ENCODE data around the gene NDUFB10. TPM values are rescaled to one million over a fixed set of nuclear protein-coding genes. Genes with fewer than 3 reads are reported as not detected.

NDUFB10 gene
- total RNA-seq, 2 experiments from 2014 or later, result 141 to 147 TPM

- Mint-ChIP-seq H3K27ac (peak within 1 kb of the TSS; percentile 96), H3K27me3 (ENCODE audit: low read depth) (no peaks in the 10 kb centered on the region), H3K9me3 (ENCODE audit: insufficient read depth) (no peaks in the 10 kb centered on the region), H3K36me3 (ENCODE audit: low read depth) (peaks cover 36% of the 10 kb centered on the region), H3K4me3 (peak within 1 kb of the TSS; percentile 96), H3K4me1 (ENCODE audit: low read depth) (peaks cover 42% of the 10 kb centered on the region)
- ChIA-PET POLR2A (interaction anchor here (1.1 to 4.3 kb wide), 5 partner anchors 10 to 139 kb away, joined by 3 to 44 read pairs (median 14); partner anchors contain the start of genes FAHD1, MSRB1 and SYNGR3), CTCF (interaction anchor here (1.1 to 1.7 kb wide), 2 partner anchors 18 to 37 kb away, joined by 4 read pairs; partner anchors contain the start of gene GFER)
- ATAC-seq, result no peak
- DNase-seq, result no peak
Measured at GRCh38 chr16:1966460-1966859, 7.1 kb downstream of the NDUFB10 start, which contains the start of gene RNF151. Gene RNF151, plus strand, starts transcription at chr16:1966856. Its CDS starts 26 bp downstream, at chr16:1966882.

- H3K4me1 Mint-ChIP-seq (ENCODE audit: low read depth), result peaks cover 41% of the 10 kb centered on the region
- no peak for ATAC-seq
- H3K27ac Mint-ChIP-seq, result no peak overlapping the region
- DNase-seq, result no peak
- no peaks in the 10 kb centered on the region for H3K9me3 Mint-ChIP-seq (ENCODE audit: insufficient read depth)
- H3K4me3 Mint-ChIP-seq, result no peak overlapping the region
- CTCF ChIA-PET, result no interaction called here
- peaks cover 18% of the 10 kb centered on the region for H3K36me3 Mint-ChIP-seq (ENCODE audit: low read depth)
- H3K27me3 Mint-ChIP-seq (ENCODE audit: low read depth), result no peaks in the 10 kb centered on the region
- POLR2A ChIA-PET, result no interaction called here
Measured at GRCh38 chr16:1968146-1968953, 9.0 kb downstream of the NDUFB10 start.

GRCh38 chr16:1971796-1972489, 12.6 kb downstream of the NDUFB10 start, which contains the start of gene TBL3:
Gene TBL3, plus strand, starts transcription at chr16:1972053. Its CDS starts 112 bp downstream, at chr16:1972165.
- ATAC-seq, result peak; percentile 92
- H3K36me3 Mint-ChIP-seq (ENCODE audit: low read depth), result peaks cover 10% of the 10 kb centered on the region
- H3K27ac Mint-ChIP-seq, result peak within 1 kb of the TSS; percentile 97
- no peaks in the 10 kb centered on the region for H3K9me3 Mint-ChIP-seq (ENCODE audit: insufficient read depth)
- DNase-seq, result peak; percentile 98
- H3K4me3 Mint-ChIP-seq, result peak within 1 kb of the TSS; percentile 94
- H3K27me3 Mint-ChIP-seq (ENCODE audit: low read depth), result no peaks in the 10 kb centered on the region
- ChIA-PET CTCF (interaction anchor here (0.8 to 1.6 kb wide), 3 partner anchors 11 to 169 kb away, joined by 3 to 5 read pairs (median 4); no protein-coding TSS in a partner anchor), POLR2A (interaction anchor here (0.6 to 3.3 kb wide), 12 partner anchors 9 to 997 kb away, joined by 3 to 19 read pairs (median 5); partner anchors contain the start of genes GFER, MSRB1, NDUFB10 and NOXO1)
- H3K4me1 Mint-ChIP-seq (ENCODE audit: low read depth), result peaks cover 30% of the 10 kb centered on the region

GRCh38 chr16:1972490-1972877, 13.1 kb downstream of the NDUFB10 start:
- POLR2A ChIA-PET, result interaction anchor here (0.6 to 3.3 kb wide), 8 partner anchors 8 to 275 kb away, joined by 3 to 19 read pairs (median 6); partner anchors contain the start of genes GFER, NDUFB10, NOXO1 and TRAF7
- H3K9me3 Mint-ChIP-seq (ENCODE audit: insufficient read depth), result no peaks in the 10 kb centered on the region
- ATAC-seq, result peak; percentile 10
- H3K27ac Mint-ChIP-seq, result peak overlapping the region; percentile 97
- peaks cover 30% of the 10 kb centered on the region for H3K4me1 Mint-ChIP-seq (ENCODE audit: low read depth)
- CTCF ChIA-PET, result interaction anchor here (1.3 to 1.6 kb wide), 2 partner anchors 32 to 168 kb away, joined by 4 to 5 read pairs; no protein-coding TSS in a partner anchor
- H3K36me3 Mint-ChIP-seq (ENCODE audit: low read depth), result peaks cover 10% of the 10 kb centered on the region
- H3K27me3 Mint-ChIP-seq (ENCODE audit: low read depth), result no peaks in the 10 kb centered on the region
- H3K4me3 Mint-ChIP-seq, result peak overlapping the region; percentile 94
- no peak for DNase-seq

- Mint-ChIP-seq H3K36me3 (ENCODE audit: low read depth) (peaks cover 15% of the 10 kb centered on the region), H3K4me3 (peak overlapping the region; percentile 12), H3K4me1 (ENCODE audit: low read depth) (peaks cover 30% of the 10 kb centered on the region), H3K27ac (peak overlapping the region; percentile 43), H3K9me3 (ENCODE audit: insufficient read depth) (no peaks in the 10 kb centered on the region), H3K27me3 (ENCODE audit: low read depth) (no peaks in the 10 kb centered on the region)
- CTCF ChIA-PET, result no interaction called here
- POLR2A ChIA-PET, result interaction anchor here (0.6 to 1.3 kb wide), 2 partner anchors 9 to 273 kb away, joined by 3 to 5 read pairs; partner anchors contain the start of gene RPS2
- no peak for DNase-seq
- ATAC-seq, result no peak
Measured at GRCh38 chr16:1973461-1974156, 14.3 kb downstream of the NDUFB10 start.

DNA sequence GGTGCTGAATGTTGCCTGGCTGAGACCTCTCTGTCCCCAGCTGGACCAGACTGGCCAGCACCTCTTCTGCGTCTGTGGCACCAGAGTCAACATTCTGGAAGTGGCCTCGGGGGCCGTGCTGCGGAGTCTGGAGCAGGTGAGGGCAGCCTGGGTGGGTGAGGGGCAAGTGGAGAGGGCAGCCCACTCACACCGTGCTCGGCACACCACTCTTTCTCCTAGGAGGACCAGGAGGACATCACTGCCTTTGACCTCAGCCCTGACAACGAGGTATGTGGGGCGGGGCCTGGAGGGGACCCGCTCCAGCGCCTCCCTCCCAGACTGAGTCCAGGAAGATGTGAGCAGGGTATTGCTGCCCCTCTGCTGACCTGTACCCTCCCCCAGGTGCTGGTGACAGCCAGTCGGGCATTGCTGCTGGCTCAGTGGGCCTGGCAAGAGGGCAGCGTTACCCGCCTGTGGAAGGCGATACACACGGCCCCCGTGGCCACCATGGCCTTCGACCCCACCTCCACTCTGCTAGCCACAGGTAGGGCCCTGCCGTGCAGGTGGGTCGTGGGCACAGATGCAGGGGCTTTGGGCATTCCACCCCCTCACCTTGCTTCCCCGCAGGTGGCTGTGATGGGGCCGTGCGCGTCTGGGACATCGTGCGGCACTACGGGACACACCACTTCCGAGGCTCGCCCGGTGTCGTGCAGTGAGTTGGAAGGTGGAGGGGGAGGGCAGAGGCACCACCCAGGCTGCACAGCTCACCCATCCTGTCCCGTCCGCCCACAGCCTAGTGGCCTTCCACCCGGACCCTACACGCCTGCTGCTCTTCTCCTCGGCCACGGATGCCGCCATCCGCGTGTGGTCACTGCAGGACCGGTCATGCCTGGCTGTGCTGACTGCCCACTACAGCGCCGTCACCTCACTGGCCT, 15.1 kb downstream of the NDUFB10 start:
- peaks cover 30% of the 10 kb centered on the region for H3K4me1 Mint-ChIP-seq (ENCODE audit: low read depth)
- H3K9me3 Mint-ChIP-seq (ENCODE audit: insufficient read depth), result no peaks in the 10 kb centered on the region
- DNase-seq (no peak), ATAC-seq (no peak)
- CTCF ChIA-PET, result no interaction called here
- H3K27ac Mint-ChIP-seq, result no peak overlapping the region
- H3K36me3 Mint-ChIP-seq (ENCODE audit: low read depth), result peaks cover 17% of the 10 kb centered on the region
- POLR2A ChIA-PET, result interaction anchor here (1.3 to 4.2 kb wide), 2 partner anchors 10 kb away, joined by 5 to 31 read pairs; partner anchors contain the start of gene RPS2
- no peaks in the 10 kb centered on the region for H3K27me3 Mint-ChIP-seq (ENCODE audit: low read depth)
- peak overlapping the region; percentile 12 for H3K4me3 Mint-ChIP-seq

DNA sequence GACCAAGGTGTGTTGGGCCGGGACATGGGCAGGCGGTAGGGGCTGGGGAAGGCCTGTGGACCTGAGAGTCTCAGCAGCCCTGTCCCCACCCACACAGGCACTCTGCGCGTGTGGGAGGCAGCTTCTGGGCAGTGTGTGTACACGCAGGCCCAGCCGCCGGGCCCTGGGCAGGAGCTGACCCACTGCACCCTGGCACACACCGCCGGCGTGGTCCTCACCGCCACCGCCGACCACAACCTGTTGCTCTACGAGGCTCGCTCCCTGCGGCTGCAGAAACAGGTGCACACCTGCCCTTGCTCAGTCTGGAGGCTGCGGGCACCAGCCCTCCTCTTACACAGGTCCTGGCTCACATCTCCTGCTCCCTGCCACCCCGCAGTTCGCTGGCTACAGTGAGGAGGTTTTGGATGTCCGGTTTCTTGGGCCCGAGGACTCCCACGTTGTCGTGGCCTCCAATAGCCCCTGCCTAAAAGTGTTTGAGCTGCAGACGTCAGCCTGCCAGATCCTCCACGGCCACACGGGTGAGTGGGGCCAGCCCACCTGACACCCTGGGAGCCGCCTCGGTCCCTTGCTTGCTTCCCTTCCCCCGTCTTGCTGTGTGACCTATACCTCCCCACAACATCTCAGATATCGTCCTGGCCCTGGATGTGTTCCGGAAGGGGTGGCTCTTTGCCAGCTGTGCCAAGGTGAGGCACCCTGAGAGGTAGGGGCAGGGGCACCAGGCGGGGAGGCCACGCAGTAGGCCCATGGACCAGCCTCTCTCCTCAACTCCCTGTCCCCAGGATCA, 16.3 kb downstream of the NDUFB10 start:
- peaks cover 28% of the 10 kb centered on the region for H3K4me1 Mint-ChIP-seq (ENCODE audit: low read depth)
- ATAC-seq, result no peak
- no peaks in the 10 kb centered on the region for H3K9me3 Mint-ChIP-seq (ENCODE audit: insufficient read depth)
- H3K4me3 Mint-ChIP-seq, result no peak overlapping the region
- DNase-seq, result no peak
- POLR2A ChIA-PET, result interaction anchor here (1.1 to 4.2 kb wide), 2 partner anchors 9 to 11 kb away, joined by 3 to 31 read pairs; partner anchors contain the start of genes GFER and RPS2
- peaks cover 3% of the 10 kb centered on the region for H3K27me3 Mint-ChIP-seq (ENCODE audit: low read depth)
- no peak overlapping the region for H3K27ac Mint-ChIP-seq
- H3K36me3 Mint-ChIP-seq (ENCODE audit: low read depth), result peaks cover 18% of the 10 kb centered on the region
- CTCF ChIA-PET, result no interaction called here

DNA sequence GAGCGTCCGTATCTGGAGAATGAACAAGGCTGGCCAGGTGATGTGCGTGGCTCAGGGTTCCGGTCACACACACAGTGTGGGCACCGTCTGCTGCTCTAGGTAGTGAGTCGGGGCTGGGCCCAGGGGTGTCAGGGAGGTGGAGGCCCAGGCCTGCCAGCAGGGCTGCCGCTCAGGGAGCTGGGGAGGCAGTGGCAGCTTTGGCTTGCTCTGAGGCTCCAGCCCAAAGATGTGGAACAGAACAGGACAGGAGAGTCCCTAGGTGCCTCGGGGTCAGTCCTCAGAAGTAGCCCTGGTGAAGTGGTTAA, 16.8 kb downstream of the NDUFB10 start:
- POLR2A ChIA-PET, result interaction anchor here (1.1 to 4.2 kb wide), 2 partner anchors 8 to 11 kb away, joined by 3 to 31 read pairs; partner anchors contain the start of genes GFER and RPS2
- DNase-seq (no peak), ATAC-seq (no peak)
- Mint-ChIP-seq H3K27ac (no peak overlapping the region), H3K36me3 (ENCODE audit: low read depth) (peaks cover 18% of the 10 kb centered on the region), H3K9me3 (ENCODE audit: insufficient read depth) (no peaks in the 10 kb centered on the region), H3K27me3 (ENCODE audit: low read depth) (peaks cover 7% of the 10 kb centered on the region), H3K4me3 (no peak overlapping the region), H3K4me1 (ENCODE audit: low read depth) (peaks cover 23% of the 10 kb centered on the region)
- CTCF ChIA-PET, result no interaction called here

GRCh38 chr16:1976951-1977874, 17.9 kb downstream of the NDUFB10 start:
- no peaks in the 10 kb centered on the region for H3K9me3 Mint-ChIP-seq (ENCODE audit: insufficient read depth)
- CTCF ChIA-PET, result no interaction called here
- H3K27ac Mint-ChIP-seq, result no peak overlapping the region
- peaks cover 18% of the 10 kb centered on the region for H3K4me1 Mint-ChIP-seq (ENCODE audit: low read depth)
- H3K27me3 Mint-ChIP-seq (ENCODE audit: low read depth), result peaks cover 17% of the 10 kb centered on the region
- ATAC-seq, result no peak
- no peak overlapping the region for H3K4me3 Mint-ChIP-seq
- POLR2A ChIA-PET, result interaction anchor here (4.2 kb wide), 1 partner anchor 12 kb away, joined by 31 read pairs; the partner anchor contains the start of gene RPS2
- H3K36me3 Mint-ChIP-seq (ENCODE audit: low read depth), result peaks cover 18% of the 10 kb centered on the region
- DNase-seq, result no peak
